Hindlimb muscle (tissue), 1 donor: ENCODE measurements around the gene C6orf118. TPM values are rescaled to one million over a fixed set of nuclear protein-coding genes. Genes with fewer than 3 reads are reported as not detected.

Experiments used
- DNase-seq: peaks from one replicate; pipeline ENCODE4 v3.0.0-alpha.2; 2013
- polyA plus RNA-seq: library from polyadenylated mRNA; unstranded; fragments of 120-200 nt; gene quantifications from one replicate; pipeline ENCODE4 v1.2.1, GENCODE V29; 2013; ENCODE audit not compliant: insufficient read length

The C6orf118 gene
- polyA plus RNA-seq, 1 donor, result 0.49 TPM

GRCh38 chr6:165244524-165245247 is 64.7 kb downstream of the C6orf118 start:
- DNase-seq, result no peak

- no peak for DNase-seq
Measured at GRCh38 chr6:165243801-165244200, 65.6 kb downstream of the C6orf118 start.

- DNase-seq, result no peak
Measured at GRCh38 chr6:165236326-165236725, 73.1 kb downstream of the C6orf118 start.

GRCh38 chr6:165232731-165233488 is 76.5 kb downstream of the C6orf118 start:
- DNase-seq, result no peak

GRCh38 chr6:165231581-165232561 is 77.5 kb downstream of the C6orf118 start:
- peak; percentile 51 for DNase-seq

GRCh38 chr6:165231177-165231576 is 78.2 kb downstream of the C6orf118 start:
- DNase-seq, result peak; percentile 19
